ENCODE data around the gene CRTC3.
"Not testable (repeated sequence)": the region's sequence is repeated elsewhere in the genome, so short reads cannot be mapped to it uniquely, and the experiment has no call there.

Gene CRTC3

GRCh38 chr15:90529371-90530249 lies at the start of gene CRTC3:
CRTC3 (plus strand) TSS chr15:90529923; CDS start chr15:90530072, 149 bp downstream.
- peak; percentile 65 for DNase-seq (ENCODE audit: low read depth)

- DNase-seq (ENCODE audit: low read depth) = no peak
Observed at GRCh38 chr15:90481023-90481422, 48.7 kb upstream of the CRTC3 start.

DNA sequence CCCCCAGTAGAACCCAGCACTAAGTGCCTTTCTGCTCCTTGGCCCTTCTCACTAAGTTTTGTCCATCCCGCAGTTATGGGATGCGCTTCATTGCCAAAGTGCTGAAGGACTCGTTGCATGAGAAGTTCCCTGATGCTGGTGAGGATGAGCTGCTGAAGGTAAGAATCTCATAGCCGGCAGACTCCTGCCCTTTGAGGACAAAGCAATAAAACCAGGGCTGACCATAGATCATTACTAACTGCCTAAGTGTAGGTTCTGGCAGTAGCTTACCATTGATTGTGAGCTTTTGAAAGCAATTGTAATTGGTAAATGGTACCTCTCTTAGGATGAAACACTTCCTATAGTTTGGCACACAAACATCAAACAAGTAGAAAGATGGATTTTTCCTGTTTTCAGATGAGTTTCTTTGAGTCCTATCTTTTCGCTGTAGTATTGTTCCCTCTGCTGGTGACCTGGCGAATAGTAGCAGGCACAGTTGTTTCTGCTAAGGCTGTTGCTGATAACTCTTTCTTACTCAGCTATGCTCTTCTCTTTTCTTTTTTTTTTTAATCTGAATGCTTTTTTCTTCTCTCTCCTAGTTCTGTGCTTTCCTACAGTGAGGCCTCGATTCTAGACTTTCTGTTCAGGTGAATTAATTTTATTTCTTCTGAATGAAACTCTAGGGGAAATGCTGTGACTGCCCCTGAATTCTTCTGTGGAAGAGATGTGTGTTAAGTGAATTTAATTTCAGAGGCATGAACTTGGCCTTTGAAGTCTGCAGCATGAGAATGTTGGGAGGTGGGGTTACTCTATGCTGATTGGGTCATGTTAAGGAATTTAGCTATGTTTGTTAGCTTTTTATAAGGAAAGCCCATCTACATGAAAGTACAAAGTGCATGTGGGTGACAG lies 47.4 kb upstream of the CRTC3 start:
- DNase-seq (ENCODE audit: low read depth) = peak; percentile 68

DNA sequence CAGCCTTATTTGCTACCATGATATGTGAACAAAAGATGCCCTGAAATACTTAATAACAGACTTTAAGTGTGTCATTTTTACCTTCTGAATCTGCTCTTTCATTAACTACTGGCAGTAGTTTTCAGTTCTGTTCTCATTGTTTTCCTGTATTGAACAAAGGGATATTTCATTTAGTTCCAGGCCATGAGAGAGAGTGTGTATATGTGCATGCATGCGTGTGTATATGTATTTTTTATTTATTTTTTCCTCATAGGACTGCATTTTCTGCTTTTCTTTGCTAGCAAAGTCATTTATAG lies 46.8 kb upstream of the CRTC3 start:
- DNase-seq (ENCODE audit: low read depth) = no peak

DNA sequence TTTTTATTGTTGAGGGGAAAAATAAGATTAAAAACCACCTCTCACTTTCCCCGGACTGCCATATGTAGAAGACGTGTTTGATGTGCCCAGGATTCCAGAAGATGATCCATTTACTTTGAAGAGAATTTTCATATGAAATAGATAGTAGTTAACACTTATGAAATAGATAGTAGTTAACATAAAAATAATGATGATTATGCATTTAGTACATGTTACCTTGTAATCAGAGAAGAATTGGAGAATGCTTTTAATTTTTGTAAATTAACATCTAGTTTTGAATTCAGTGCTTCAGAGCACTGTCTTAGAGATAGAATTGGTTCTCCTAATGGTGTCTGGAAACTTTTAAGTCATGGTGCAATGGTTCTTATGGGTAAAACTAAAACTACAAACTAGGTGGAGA lies 46.1 kb upstream of the CRTC3 start:
- no peak for DNase-seq (ENCODE audit: low read depth)

DNA sequence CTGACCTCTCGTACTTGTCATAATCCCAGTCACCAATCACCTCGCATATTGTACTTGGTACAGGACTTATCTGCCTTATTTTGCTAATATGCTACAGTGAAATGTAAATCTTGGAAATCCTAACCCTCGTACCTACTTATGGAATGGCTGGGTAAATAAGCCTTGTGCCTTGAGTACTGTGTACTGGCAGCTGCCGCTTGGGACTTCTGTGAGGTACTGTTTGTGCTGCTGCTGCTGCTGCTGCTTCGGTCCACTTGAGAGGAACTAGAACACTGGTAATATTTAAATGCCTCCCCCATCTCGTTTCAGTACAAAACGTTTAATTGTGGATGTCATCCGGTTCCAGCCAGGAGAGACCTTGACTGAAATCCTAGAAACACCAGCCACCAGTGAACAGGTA lies 42.5 kb upstream of the CRTC3 start:
- no peak for DNase-seq (ENCODE audit: low read depth)

GRCh38 chr15:90489514-90489913 lies 40.2 kb upstream of the CRTC3 start:
- DNase-seq (ENCODE audit: low read depth) = no peak

DNA sequence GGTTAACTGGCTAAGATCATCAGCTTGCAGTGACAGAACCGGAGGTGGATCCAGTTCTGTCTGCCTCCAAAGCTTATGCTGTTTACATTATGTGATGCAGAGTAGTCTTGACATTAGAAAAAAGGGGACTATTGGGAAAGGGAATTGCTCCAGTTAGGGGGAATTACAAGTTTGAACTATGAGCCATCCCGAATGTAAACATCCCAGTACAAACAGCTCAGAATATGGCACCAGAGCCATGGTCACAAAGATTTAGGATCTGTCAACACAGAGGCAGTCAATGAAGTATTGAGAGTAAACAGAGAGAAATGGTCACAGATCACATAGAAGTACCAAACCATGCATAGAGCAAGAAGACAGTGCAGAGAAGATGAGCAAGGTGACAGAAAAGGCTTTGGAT lies 39.8 kb upstream of the CRTC3 start:
- DNase-seq (ENCODE audit: low read depth) = no peak

- no peak for DNase-seq (ENCODE audit: low read depth)
Observed at GRCh38 chr15:90493647-90494046, 36.1 kb upstream of the CRTC3 start.

- DNase-seq (ENCODE audit: low read depth) = no peak
Observed at GRCh38 chr15:90495067-90495466, 34.7 kb upstream of the CRTC3 start.

- no peak for DNase-seq (ENCODE audit: low read depth)
Observed at GRCh38 chr15:90496791-90497190, 32.9 kb upstream of the CRTC3 start.

DNA sequence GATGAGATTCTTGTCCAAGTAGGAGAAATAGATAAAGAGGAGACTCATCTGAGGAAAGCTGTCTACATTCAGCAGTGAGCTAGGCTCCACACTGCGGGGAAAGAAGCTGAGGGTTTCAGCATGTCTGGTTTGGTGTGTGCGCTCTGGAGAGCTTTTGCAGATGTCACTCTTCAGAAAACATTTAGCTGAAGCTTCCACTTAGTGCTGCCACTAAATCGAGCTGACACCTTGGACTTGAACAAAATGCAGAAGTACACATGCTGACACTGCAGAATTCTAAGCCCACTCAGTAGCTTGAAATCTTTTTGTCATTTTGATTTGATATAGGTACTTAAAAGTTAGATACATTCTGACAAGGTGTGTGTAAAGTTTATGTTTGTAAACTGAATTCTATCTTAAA lies 32.3 kb upstream of the CRTC3 start:
- no peak for DNase-seq (ENCODE audit: low read depth)

DNA sequence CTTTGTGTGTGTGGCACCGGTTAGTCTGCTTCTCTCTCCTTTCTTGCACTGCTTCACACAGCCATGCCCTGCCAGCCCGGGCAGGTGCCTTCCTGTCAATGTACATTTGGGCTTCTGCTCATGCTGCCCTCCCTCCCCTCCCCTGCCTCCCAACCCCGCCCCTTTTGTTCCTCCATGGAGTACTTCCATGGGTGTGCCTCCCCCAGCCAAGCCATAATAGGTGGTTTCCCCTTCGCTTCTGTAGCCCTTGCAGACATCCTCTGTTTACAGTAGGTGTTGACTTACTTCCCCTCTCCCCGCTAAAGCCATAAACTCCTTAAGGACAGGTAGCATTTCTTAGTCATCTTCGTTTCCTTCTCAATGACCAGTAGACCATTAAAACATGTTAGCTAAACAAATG lies 31.8 kb upstream of the CRTC3 start:
- no peak for DNase-seq (ENCODE audit: low read depth)

DNA sequence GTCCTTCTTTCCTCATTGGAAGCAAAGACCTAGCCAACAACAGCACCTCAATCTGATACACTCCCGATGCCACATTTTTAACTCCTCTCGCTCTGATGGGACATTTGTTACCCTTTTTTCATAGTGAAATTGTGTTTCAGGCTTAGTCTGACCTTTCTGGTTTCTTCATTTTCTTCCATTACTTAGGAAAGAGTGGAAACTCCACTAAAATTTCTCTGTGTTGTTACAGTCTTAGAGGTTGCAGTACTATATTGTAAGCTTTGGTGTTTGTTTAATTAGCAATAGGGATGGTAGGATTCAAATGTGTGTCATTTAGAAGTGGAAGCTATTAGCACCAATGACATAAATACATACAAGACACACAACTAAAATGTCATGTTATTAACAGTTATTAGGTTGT lies 29.6 kb upstream of the CRTC3 start:
- DNase-seq (ENCODE audit: low read depth) = no peak

- no peak for DNase-seq (ENCODE audit: low read depth)
Observed at GRCh38 chr15:90501898-90502297, 27.8 kb upstream of the CRTC3 start.

- not testable (repeated sequence) for DNase-seq (ENCODE audit: low read depth)
Observed at GRCh38 chr15:90510781-90511180, 18.9 kb upstream of the CRTC3 start.

DNA sequence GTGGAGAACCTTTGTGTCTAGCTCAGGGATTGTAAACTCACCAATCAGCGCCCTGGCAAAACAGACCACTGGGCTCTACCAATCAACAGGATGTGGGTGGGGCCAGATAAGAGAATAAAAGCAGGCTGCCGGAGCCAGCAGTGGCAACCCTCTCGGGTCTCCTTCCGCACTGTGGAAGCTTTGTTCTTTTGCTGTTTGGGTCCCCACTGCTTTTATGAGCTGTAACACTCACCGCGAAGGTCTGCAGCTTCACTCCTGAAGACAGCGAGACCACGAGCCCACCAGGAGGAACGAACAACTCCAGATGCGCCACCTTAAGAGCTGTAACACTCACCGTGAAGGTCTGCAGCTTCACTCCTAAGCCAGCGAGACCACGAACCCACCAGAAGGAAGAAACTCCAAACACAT lies 18.5 kb upstream of the CRTC3 start:
- not testable (repeated sequence) for DNase-seq (ENCODE audit: low read depth)

- DNase-seq (ENCODE audit: low read depth) = no peak
Observed at GRCh38 chr15:90512276-90512675, 17.4 kb upstream of the CRTC3 start.

DNA sequence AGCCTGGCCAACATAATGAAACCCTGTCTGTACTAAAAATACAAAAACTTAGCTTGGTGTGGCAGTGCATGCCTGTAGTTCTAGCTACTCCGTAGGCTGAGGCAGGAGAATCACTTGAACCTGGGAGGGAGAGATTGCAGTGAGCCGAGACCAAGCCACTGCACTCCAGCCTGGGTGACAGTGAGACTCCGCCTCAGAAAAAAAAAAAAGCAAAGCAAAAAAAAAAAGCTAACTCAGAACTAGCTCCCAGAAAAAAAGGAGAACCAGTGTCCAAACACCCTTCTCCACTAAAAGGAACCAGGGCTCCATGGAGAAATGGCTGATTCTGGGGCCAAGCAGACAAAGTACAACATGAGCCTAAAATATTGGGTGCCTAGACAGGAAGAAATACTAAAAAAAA lies 16.7 kb upstream of the CRTC3 start:
- DNase-seq (ENCODE audit: low read depth) = no peak

GRCh38 chr15:90513448-90513847 lies 16.3 kb upstream of the CRTC3 start:
- no peak for DNase-seq (ENCODE audit: low read depth)

GRCh38 chr15:90513893-90514292 lies 15.8 kb upstream of the CRTC3 start:
- DNase-seq (ENCODE audit: low read depth) = not testable (repeated sequence)

DNA sequence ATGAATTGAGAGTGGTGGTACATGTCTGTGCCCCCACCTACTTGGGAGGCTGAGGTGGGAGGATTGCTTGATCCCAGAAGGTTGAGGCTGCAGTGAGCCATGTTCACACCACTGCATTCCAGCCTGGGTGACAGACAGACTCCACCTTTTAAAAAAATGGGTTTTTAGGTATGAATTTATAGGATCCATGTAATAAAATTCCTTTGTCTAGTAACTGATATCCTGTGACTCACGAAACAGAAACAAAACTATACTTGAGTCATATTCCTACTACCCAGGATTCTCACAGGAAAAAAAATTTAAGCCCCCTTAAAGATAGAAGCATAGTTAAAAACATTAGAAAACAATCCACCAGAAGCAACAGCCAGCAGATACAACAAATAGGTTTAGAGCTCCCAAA lies 10.0 kb upstream of the CRTC3 start:
- DNase-seq (ENCODE audit: low read depth) = peak; percentile 89

GRCh38 chr15:90520365-90520764 lies 9.4 kb upstream of the CRTC3 start:
- DNase-seq (ENCODE audit: low read depth) = no peak

All from ELR (cell line).